SJSA1 (cell line): ENCODE measurements around the gene MMP15. TPM values are rescaled to one million over a fixed set of nuclear protein-coding genes. Genes with fewer than 3 reads are reported as not detected.
A peak's percentile ranks its signal among the peaks of the same experiment; 100 is the strongest.
"Not testable (repeated sequence)": the region's sequence is repeated elsewhere in the genome, so short reads cannot be mapped to it uniquely, and the experiment has no call there.

Experiments
- DNase-seq, 2 experiments: peaks; one replicate each; pipeline ENCODE4 v3.0.0-alpha.2; 2015 to 2020; ENCODE audit warnings: low spot score in 2 of 2, low read depth in 1 of 2
- H3K27ac ChIP-seq: fragments of 250-450 bp; sonication (Bioruptor Pico); 2 replicates; pipeline ENCODE4 v1.5.1; 2020; ENCODE audit warnings: mild to moderate bottlenecking, moderate library complexity
- H3K27me3 ChIP-seq: fragments of 250-450 bp; sonication (Bioruptor Pico); replicated peaks from 2 replicates; pipeline ENCODE4 v1.5.1; 2020; ENCODE audit warnings: mild to moderate bottlenecking, moderate library complexity
- H3K36me3 ChIP-seq: fragments of 250-450 bp; sonication (Bioruptor Pico); 2 replicates; pipeline ENCODE4 v1.5.1; 2020; ENCODE audit warnings: mild to moderate bottlenecking
- H3K4me1 ChIP-seq: fragments of 250-450 bp; sonication (Bioruptor Pico); replicated peaks from 2 replicates; pipeline ENCODE4 v1.6.1; 2021; ENCODE audit warnings: mild to moderate bottlenecking
- H3K4me3 ChIP-seq: fragments of 250-450 bp; sonication (Bioruptor Pico); 2 replicates; pipeline ENCODE4 v1.5.1; 2020; ENCODE audit warnings: mild to moderate bottlenecking
- H3K9me3 ChIP-seq: fragments of 250-450 bp; sonication (Bioruptor Pico); replicated peaks from 2 replicates; pipeline ENCODE4 v1.5.1; 2020; ENCODE audit warnings: mild to moderate bottlenecking
- total RNA-seq: library from RNA; depleted of rRNA; stranded (reverse); fragments of >200 nt; shearing (Covaris generic); gene quantifications from 2 replicates; pipeline ENCODE4 v1.2.3, GENCODE V29; 2014

The MMP15 gene
- total RNA-seq, 1 experiment from 2014 or later = 1.9 TPM

DNA sequence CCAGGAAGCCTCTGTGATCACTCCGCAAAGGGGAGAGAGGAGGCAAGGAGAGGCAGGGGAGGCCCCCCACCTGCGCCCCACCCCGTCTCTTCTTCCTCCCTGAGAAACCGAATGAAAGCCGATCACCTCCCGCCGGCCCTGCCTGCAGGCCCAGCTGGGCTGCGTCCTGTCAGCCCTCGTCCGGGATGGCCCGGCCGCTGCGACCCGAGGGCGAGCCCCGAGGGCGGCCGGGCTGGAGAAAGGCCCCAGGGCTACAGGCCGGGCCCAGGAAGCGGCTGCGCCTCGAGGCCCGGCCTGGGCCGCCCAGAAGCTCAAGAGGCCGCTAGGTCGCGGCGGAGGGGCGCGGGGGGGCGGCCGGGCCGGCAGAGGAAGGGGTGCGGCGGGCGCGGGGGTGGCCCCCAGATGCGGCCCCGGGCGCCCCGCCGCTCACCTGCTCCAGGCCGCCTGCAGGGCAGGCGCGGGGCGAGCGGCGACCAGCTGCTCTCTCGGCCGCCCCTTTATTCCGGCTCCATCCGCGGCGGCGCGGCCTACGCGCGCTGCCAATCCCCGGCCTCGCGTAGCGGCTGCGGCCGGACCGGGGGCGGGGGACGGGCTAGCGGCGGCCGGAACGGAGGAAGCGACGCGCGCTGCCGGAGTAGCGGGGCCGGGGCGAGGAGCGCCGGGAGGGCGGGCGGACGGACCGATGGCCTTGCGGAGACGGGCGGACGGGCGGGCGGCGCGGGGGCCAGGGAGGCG, 25.4 kb upstream of the MMP15 start, which contains the start of gene ZNF319:
ZNF319 (minus strand) TSS at position 702 of the 735 bp plus-strand sequence. CDS start 2,407 bp downstream, outside the sequence.
- peak in 1 of 2 experiments; percentile 24 for DNase-seq
- Histone ChIP-seq H3K27ac (peak within 1 kb of the TSS; percentile 60), H3K4me3 (peak within 1 kb of the TSS; percentile 89), H3K4me1 (peaks cover 33% of the 10 kb centered on the region), H3K9me3 (no peaks in the 10 kb centered on the region), H3K36me3 (peaks cover 64% of the 10 kb centered on the region), H3K27me3 (no peaks in the 10 kb centered on the region)

DNA sequence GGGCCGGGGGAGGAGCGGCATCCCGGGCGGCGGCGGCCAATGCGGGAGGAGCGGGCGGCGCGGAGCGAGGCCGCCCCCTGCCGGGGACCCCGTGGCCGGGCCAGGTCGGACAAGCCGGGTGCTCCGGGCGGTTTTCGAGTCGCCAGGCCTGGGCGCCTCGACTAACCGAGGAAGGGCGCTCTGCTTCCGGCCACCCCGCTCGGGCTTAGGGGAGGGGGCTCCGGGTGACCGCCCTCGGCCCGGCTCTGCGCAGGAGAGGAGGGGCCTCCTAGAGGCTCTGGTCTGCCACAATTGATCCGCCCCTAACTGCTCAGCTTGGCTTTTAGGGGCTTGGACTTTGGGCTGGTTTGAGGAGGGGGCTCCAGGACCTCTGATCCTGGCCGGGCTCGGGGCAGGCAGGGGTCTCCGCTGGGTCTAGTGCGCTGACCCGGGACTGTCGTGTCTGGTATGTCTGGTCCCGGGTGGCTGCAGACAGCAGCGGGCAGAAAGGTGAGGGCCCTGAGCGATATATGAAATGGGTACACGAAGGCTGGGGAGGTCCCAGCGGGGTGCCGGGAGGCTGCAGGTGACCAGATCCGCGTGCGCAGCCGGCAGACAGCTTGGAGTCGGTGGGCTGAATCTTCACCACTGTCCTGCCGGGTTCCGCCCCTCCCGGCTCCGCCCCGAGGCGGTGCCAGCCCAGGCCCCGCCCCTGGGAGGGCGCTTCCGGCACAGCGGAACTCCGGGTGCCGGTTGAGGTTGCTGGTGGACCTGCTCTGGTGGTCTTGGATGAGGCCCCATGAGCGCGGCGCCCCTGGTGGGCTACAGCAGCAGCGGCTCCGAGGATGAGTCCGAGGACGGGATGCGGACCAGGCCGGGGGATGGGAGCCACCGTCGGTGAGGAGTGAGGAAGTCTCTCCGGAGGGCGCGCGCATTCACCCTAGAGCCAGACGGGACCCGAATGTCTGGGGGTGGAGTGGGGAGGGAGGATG, 24.6 kb upstream of the MMP15 start, which contains the start of gene USB1:
USB1 (plus strand) TSS at position 702 of the 971 bp plus-strand sequence; CDS start at position 779, 77 bp downstream.
- Histone ChIP-seq H3K9me3 (no peaks in the 10 kb centered on the region), H3K4me1 (peaks cover 32% of the 10 kb centered on the region), H3K4me3 (peak within 1 kb of the TSS; percentile 89), H3K27ac (peak within 1 kb of the TSS; percentile 60), H3K36me3 (peaks cover 60% of the 10 kb centered on the region), H3K27me3 (no peaks in the 10 kb centered on the region)
- DNase-seq = peak; percentile 88 to 92

DNA sequence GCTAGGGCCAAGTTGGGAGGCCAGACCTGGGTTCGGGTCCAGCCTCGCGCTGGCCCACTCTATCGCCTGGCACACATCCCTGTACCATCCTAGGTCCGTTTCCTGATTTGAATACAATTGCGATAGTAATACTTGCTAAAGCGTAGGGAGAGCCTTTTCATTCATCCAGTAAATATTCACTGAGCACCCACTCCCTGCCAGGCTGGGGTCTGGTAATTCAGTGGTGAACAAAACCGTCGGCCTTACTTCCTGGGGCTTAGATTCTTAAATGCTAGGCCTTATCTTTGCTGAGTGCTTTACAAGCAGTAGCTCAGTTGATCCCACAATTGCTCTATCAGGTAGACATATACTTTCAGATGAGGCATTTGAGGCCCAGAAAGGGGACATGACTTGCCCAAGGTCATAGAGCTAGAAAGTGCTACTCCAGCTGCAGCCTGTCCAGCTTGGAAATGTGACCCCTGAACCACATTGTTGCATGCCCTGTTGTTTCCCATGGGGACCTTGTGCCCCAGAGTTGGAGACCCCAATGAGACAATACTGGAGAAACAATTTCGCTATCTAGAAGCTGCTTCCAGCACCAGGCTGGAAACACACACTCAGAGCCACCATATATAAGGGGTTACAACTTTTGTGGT, 23.7 kb upstream of the MMP15 start:
- DNase-seq = no peak
- no peaks in the 10 kb centered on the region for H3K9me3 ChIP-seq
- peaks cover 60% of the 10 kb centered on the region for H3K36me3 ChIP-seq
- H3K27me3 ChIP-seq = no peaks in the 10 kb centered on the region
- peaks cover 32% of the 10 kb centered on the region for H3K4me1 ChIP-seq
- H3K27ac ChIP-seq = no peak overlapping the region
- H3K4me3 ChIP-seq = peak overlapping the region; percentile 89

DNA sequence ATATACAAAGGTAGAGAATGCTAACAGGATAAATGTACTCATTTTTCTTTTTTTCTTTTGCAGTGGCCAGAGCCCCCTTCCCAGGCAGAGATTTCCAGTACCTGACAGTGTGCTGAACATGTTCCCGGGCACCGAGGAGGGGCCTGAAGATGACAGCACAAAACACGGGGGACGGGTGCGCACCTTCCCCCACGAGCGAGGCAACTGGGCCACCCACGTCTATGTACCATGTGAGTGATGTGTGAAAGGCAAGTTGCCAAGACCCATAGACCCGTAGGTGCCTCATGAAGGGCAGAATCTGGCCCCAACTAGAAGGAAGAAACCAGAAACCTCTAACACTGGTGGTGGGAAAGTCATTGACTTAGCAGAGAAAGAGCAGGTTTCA, 23.1 kb upstream of the MMP15 start:
- H3K4me1 ChIP-seq = peaks cover 32% of the 10 kb centered on the region
- no peak overlapping the region for H3K27ac ChIP-seq
- H3K9me3 ChIP-seq = no peaks in the 10 kb centered on the region
- no peak overlapping the region for H3K4me3 ChIP-seq
- H3K36me3 ChIP-seq = peaks cover 60% of the 10 kb centered on the region
- no peaks in the 10 kb centered on the region for H3K27me3 ChIP-seq
- no peak for DNase-seq

DNA sequence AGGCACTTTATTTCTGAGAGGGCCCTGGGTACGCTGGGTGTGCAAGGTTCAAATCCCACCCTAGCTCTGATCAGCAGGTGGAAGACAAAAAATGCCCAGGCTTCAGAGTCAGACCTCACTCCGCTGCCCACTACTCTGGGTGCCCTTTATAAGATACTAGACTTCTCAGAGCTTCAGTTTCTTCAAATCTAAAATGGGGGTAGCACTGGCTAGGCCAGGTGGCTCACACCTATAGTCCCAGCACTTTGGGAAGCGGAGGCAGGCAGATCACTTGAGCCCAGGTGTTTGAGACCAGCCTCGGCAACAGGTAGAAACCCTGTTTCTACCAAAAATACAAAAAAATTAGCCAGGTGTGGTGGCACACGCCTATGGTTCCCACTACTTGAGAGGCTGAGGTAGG, 22.6 kb upstream of the MMP15 start:
- Histone ChIP-seq H3K9me3 (no peaks in the 10 kb centered on the region), H3K27ac (no peak overlapping the region), H3K4me1 (peaks cover 32% of the 10 kb centered on the region), H3K36me3 (peaks cover 59% of the 10 kb centered on the region), H3K27me3 (no peaks in the 10 kb centered on the region), H3K4me3 (no peak overlapping the region)
- DNase-seq = no peak

DNA sequence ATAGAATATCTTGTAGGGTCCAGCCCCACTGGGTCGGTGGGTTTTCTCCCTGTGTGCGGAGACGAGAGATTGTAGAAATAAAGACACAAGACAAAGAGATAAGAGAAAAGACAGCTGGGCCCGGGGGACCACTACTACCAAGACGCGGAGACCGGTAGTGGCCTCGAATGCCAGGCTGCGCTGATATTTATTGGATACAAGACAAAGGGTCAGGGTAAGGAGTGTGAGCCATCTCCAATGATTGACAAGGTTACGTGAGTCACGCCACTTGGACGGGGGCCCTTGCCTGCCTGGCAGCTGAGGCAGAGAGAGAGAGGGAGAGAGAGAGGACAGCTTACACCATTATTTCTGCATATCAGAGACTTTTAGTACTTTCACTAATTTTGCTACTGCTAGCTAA, 20.8 kb upstream of the MMP15 start:
- not testable (repeated sequence) for DNase-seq, H3K27ac ChIP-seq, H3K27me3 ChIP-seq, H3K4me3 ChIP-seq, H3K9me3 ChIP-seq
- Histone ChIP-seq H3K36me3 (peaks cover 63% of the 10 kb centered on the region), H3K4me1 (peaks cover 21% of the 10 kb centered on the region)

DNA sequence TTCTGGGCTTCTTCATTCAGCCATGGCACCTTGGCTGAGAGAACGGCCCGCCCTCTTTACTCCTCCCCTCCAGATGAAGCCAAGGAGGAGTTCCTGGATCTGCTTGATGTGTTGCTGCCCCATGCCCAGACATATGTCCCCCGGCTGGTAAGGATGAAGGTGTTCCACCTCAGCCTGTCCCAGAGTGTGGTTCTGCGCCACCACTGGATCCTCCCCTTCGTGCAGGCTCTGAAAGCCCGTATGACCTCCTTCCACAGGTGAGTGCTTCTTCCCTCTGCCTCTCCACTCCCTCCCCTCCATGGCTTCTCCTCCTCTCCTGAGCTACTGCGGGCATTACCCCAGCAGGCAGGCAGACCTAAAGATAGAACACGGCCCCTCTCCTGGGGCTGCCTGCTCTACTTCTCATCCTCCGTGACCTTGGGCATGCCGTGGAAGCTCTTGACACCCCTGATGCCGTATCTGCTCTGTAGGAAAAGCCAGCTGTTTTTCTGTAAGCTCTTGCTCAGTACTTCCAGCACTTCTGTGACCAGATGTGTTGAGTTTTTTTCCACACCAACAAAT, 15.6 kb upstream of the MMP15 start:
- H3K4me3 ChIP-seq = no peak overlapping the region
- no peak for DNase-seq
- no peak overlapping the region for H3K27ac ChIP-seq
- H3K4me1 ChIP-seq = peaks cover 32% of the 10 kb centered on the region
- peaks cover 76% of the 10 kb centered on the region for H3K36me3 ChIP-seq
- H3K27me3 ChIP-seq = no peaks in the 10 kb centered on the region
- H3K9me3 ChIP-seq = no peaks in the 10 kb centered on the region

DNA sequence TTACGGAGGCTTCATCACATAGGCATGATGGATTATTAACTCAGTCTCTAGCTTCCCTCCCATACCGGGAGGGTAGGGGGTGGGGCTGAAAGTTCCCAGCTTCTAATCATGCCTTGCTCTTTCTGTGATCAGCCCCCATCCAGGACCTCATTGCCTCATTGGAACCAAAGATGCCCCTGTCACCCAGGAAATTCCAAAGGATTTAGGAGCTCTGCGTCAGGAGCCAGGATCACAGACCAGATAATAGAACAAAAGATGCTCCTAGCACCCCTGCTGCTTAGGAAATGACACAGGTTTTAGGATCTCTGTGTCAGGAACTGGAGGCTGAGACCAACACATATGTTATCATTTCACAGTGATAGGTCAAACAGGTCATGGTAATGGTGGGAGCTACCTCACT, 14.7 kb upstream of the MMP15 start:
- no peak for DNase-seq
- H3K27me3 ChIP-seq = no peaks in the 10 kb centered on the region
- H3K36me3 ChIP-seq = peaks cover 78% of the 10 kb centered on the region
- peaks cover 31% of the 10 kb centered on the region for H3K4me1 ChIP-seq
- no peaks in the 10 kb centered on the region for H3K9me3 ChIP-seq
- H3K27ac ChIP-seq = no peak overlapping the region
- H3K4me3 ChIP-seq = no peak overlapping the region

DNA sequence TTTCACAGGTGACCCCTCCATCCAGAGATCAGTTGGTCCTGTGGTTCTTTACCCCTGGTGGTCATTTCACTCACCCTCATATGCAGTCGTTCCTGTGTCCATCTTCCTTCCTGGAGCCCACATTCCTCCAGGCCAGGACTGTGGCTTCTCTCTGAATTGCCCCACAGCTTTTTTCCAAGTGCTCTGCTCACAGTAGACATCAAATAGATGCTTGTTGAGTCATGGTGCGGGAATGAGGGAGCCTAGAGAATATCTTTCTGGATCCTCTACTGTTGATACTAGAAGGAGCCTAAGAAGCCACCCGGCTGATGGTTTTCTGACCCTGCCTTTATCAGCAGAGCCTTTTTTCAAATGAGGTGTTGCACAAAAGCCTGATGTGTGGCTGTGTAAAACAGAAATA, 13.9 kb upstream of the MMP15 start:
- H3K27me3 ChIP-seq = no peaks in the 10 kb centered on the region
- peaks cover 31% of the 10 kb centered on the region for H3K4me1 ChIP-seq
- peak; percentile 81 to 82 for DNase-seq
- H3K36me3 ChIP-seq = peaks cover 78% of the 10 kb centered on the region
- H3K9me3 ChIP-seq = no peaks in the 10 kb centered on the region
- H3K27ac ChIP-seq = peak overlapping the region; percentile 45
- no peak overlapping the region for H3K4me3 ChIP-seq

DNA sequence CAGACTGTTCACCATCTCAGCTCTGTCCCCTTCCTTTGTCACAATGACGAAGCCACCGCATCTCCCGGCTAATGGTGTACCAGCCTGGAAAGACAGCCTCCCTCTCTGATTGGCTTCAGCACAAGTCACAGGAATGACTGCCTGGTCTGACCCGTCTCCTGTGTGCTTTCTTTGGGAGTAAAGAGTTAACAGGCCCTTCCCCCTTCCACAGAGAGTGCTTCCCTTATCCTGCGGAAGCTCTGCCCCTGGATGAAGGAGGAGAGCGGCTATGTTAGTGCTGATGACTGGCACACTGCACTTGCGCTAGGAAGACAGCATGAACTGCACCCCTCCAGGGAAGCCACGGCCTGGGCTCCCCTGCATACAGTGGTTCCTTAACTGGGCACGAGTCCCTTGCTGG, 13.1 kb upstream of the MMP15 start:
- no peak overlapping the region for H3K4me3 ChIP-seq
- peaks cover 78% of the 10 kb centered on the region for H3K36me3 ChIP-seq
- H3K4me1 ChIP-seq = peaks cover 31% of the 10 kb centered on the region
- no peaks in the 10 kb centered on the region for H3K27me3 ChIP-seq
- H3K27ac ChIP-seq = no peak overlapping the region; the same call in 1 of the 2 replicates
- no peak for DNase-seq
- H3K9me3 ChIP-seq = no peaks in the 10 kb centered on the region

DNA sequence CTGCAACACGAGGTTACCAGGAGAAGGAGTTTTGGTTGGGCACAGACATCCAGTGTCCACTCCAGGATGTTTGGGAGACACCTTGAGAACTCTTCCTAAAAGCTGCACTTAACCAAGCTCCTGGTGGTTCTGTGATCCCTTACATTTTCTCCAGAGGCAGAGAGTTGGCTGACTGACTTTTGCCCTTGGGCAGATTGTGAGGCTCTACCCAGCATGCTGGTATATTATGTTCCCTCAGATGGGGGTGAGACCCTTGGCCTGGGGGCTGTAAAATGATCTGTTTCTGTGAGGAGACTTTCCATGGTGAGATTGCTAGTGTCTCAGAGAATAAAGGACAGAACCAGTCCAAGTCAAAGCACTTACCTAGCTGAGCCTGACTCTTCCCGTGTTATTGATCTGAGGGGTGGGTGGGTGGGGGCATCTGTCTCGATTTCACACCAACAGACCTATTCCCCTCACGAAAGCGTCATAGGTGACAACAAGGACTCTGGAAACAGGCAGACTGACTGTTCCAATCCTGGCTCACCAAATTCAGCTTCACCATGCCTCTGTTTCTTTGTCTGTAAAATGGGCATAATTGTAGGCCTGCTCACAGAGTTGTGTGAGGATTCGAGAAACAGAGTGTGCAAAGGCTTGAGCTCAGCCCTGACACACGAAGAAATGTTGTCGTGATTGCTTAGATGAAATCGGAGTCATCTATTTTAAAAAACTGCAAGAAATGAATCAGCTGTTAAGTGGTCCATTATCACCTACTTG, 12.2 kb upstream of the MMP15 start:
- H3K4me1 ChIP-seq = peaks cover 31% of the 10 kb centered on the region
- DNase-seq = no peak
- H3K27ac ChIP-seq = no peak overlapping the region
- H3K9me3 ChIP-seq = no peaks in the 10 kb centered on the region
- H3K36me3 ChIP-seq = peaks cover 85% of the 10 kb centered on the region
- H3K27me3 ChIP-seq = no peaks in the 10 kb centered on the region
- H3K4me3 ChIP-seq = no peak overlapping the region

DNA sequence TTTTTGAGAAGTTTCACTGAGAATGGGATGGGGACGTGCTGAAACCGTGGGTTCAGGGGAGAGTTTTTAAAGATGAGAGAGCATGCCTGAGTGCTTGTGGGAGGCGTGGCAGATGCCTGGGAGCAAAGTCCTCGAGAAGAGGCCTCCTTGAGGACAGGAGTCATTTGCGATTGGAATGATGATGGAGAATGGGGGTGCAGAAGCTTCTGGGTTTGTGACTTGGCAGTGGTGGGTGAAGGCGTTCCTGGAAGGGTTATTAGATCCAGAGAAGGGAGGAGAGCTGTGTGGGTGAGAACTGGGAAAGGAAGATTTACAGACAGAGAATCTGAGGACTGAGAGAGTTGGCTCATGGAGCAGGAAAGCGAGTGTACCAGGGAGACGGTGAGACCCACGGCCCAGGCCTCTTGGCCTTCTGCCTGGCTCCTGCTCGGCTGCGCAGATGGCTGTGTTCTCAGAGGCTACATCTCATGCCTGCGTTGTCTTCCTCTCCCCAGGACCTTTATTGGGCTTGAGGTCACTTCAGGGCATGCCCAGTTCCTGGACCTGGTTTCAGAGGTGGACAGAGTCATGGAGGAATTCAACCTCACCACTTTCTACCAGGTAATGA, 8.6 kb upstream of the MMP15 start:
- Histone ChIP-seq H3K36me3 (peaks cover 84% of the 10 kb centered on the region), H3K27ac (no peak overlapping the region), H3K4me1 (peaks cover 15% of the 10 kb centered on the region), H3K4me3 (no peak overlapping the region), H3K9me3 (no peaks in the 10 kb centered on the region), H3K27me3 (no peaks in the 10 kb centered on the region)
- no peak for DNase-seq
